ENCODE results near the gene USH2A.

GRCh38 chr1:216290074-216290473, 133.2 kb downstream of the USH2A start:
- TF ChIP-seq CTCF (IDR thresholded peaks at IDR 0.05) (no peak), EZH2phosphoT487 (IDR thresholded peaks at IDR 0.05) (no peak)
